Muscle of arm (tissue), 12 donors: ENCODE data around the gene CTBP1. TPM values are rescaled to one million over a fixed set of nuclear protein-coding genes. Genes with fewer than 3 reads are reported as not detected.
A peak's percentile ranks its signal among the peaks of the same experiment; 100 is the strongest.

Experiments used
- DNase-seq: peaks from one replicate; pipeline ENCODE4 v3.0.0-alpha.2; 2013
- polyA plus RNA-seq, 12 donors: library from polyadenylated mRNA; unstranded; fragments of 120-200 nt; gene quantifications; one replicate each; pipeline ENCODE4 v1.2.1, GENCODE V29; 2013; ENCODE audit not compliant: insufficient read length in 12 of 12

CTBP1 gene
- polyA plus RNA-seq, 12 donors: 78.0 to 2,748 (median 94.9) TPM

GRCh38 chr4:1252928-1253492, 4.1 kb upstream of the CTBP1 start:
- DNase-seq: no peak

- DNase-seq: no peak
Measured at GRCh38 chr4:1251773-1252066, 2.8 kb upstream of the CTBP1 start.

GRCh38 chr4:1250921-1251772, 2.2 kb upstream of the CTBP1 start:
- no peak for DNase-seq

GRCh38 chr4:1250527-1250812, 1.5 kb upstream of the CTBP1 start:
- no peak for DNase-seq

- no peak for DNase-seq
Measured at GRCh38 chr4:1249731-1250526, 999 bp upstream of the CTBP1 start.

GRCh38 chr4:1249148-1249730, 309 bp upstream of the CTBP1 start:
- peak; percentile 85 for DNase-seq

- DNase-seq: no peak
Measured at GRCh38 chr4:1247864-1248244, 1.1 kb downstream of the CTBP1 start.

GRCh38 chr4:1246901-1247863, 1.7 kb downstream of the CTBP1 start:
- no peak for DNase-seq

- DNase-seq: no peak
Measured at GRCh38 chr4:1246111-1246881, 2.6 kb downstream of the CTBP1 start.

- no peak for DNase-seq
Measured at GRCh38 chr4:1245481-1246051, 3.4 kb downstream of the CTBP1 start.

- DNase-seq: no peak
Measured at GRCh38 chr4:1244978-1245471, 3.9 kb downstream of the CTBP1 start.

- DNase-seq: no peak
Measured at GRCh38 chr4:1244081-1244977, 4.6 kb downstream of the CTBP1 start.

GRCh38 chr4:1243451-1244080, 5.4 kb downstream of the CTBP1 start:
- no peak for DNase-seq

- no peak for DNase-seq
Measured at GRCh38 chr4:1242506-1243450, 6.2 kb downstream of the CTBP1 start.

GRCh38 chr4:1241936-1242505, 6.9 kb downstream of the CTBP1 start:
- no peak for DNase-seq

GRCh38 chr4:1241466-1241935, 7.4 kb downstream of the CTBP1 start:
- DNase-seq: no peak
